ENCODE results near the gene ALDH3B1. TPM values are rescaled to one million over a fixed set of nuclear protein-coding genes. Genes with fewer than 3 reads are reported as not detected.
A peak's percentile ranks its signal among the peaks of the same experiment; 100 is the strongest.

Gene ALDH3B1
- total and polyA plus RNA-seq, 2 donors (not counting 1 experiment from before 2014, with no cell fraction given), result 39.0 to 57.6 TPM

GRCh38 chr11:68016161-68016903 lies 6.2 kb downstream of the ALDH3B1 start:
- no peak for DNase-seq (ENCODE audit: low read depth in 2 of 2)
- peaks cover 21% of the 10 kb centered on the region for H3K79me2 ChIP-seq (ENCODE audit: control insufficient read depth, insufficient read depth, low read length)
- no peaks in the 10 kb centered on the region for H3K27me3 ChIP-seq (ENCODE audit: control insufficient read depth, insufficient read depth, low read length)
- no peak overlapping the region for H3K4me2 ChIP-seq (ENCODE audit: extremely low read depth, insufficient read depth, low read length)
- H2AFZ ChIP-seq (ENCODE audit: low read length), result no peak overlapping the region
- no peaks in the 10 kb centered on the region for H3K9me3 ChIP-seq (ENCODE audit: control insufficient read depth, insufficient read depth, low read depth, low read length)
- no peaks in the 10 kb centered on the region for H4K20me1 ChIP-seq (ENCODE audit: control insufficient read depth, extremely low read depth, insufficient read depth, low read length)
- H3K9ac ChIP-seq (ENCODE audit: insufficient read depth, low read length), result no peak overlapping the region
- peaks cover 40% of the 10 kb centered on the region for H3K4me1 ChIP-seq (ENCODE audit: control insufficient read depth, extremely low read depth, insufficient read depth, low read length)
- H3K4me3 ChIP-seq (replicated peaks in 1 of 4; ENCODE audit: control extremely low read depth in 1 of 4, insufficient read depth in 1 of 4, low read depth in 3 of 4, low read length in 4 of 4), result no peak overlapping the region
- H3K27ac ChIP-seq (ENCODE audit: insufficient read depth, low read length), result no peak overlapping the region
- H3K36me3 ChIP-seq (ENCODE audit: control insufficient read depth, insufficient read depth, low read length), result peaks cover 8% of the 10 kb centered on the region
- no peak for TF ChIP-seq CTCF (conservative IDR thresholded peaks at IDR 0.05 in 1 of 2, IDR thresholded peaks at IDR 0.05 in 1 of 2; ENCODE audit: low read depth in 1 of 2, low read length in 2 of 2)
- no peak for TF ChIP-seq EZH2 (IDR thresholded peaks at IDR 0.05; ENCODE audit: low read length, missing control alignments)

GRCh38 chr11:68016904-68017817 lies 7.0 kb downstream of the ALDH3B1 start:
- Histone ChIP-seq H3K4me1 (ENCODE audit: control insufficient read depth, extremely low read depth, insufficient read depth, low read length) (peaks cover 33% of the 10 kb centered on the region), H3K79me2 (ENCODE audit: control insufficient read depth, insufficient read depth, low read length) (peaks cover 13% of the 10 kb centered on the region), H3K9me3 (ENCODE audit: control insufficient read depth, insufficient read depth, low read depth, low read length) (no peaks in the 10 kb centered on the region), H3K36me3 (ENCODE audit: control insufficient read depth, insufficient read depth, low read length) (peaks cover 9% of the 10 kb centered on the region), H4K20me1 (ENCODE audit: control insufficient read depth, extremely low read depth, insufficient read depth, low read length) (no peaks in the 10 kb centered on the region), H3K4me3 (replicated peaks in 1 of 4; ENCODE audit: control extremely low read depth in 1 of 4, insufficient read depth in 1 of 4, low read depth in 3 of 4, low read length in 4 of 4) (no peak overlapping the region), H3K27ac (ENCODE audit: insufficient read depth, low read length) (no peak overlapping the region), H3K4me2 (ENCODE audit: extremely low read depth, insufficient read depth, low read length) (no peak overlapping the region), H2AFZ (ENCODE audit: low read length) (no peak overlapping the region), H3K9ac (ENCODE audit: insufficient read depth, low read length) (no peak overlapping the region), H3K27me3 (ENCODE audit: control insufficient read depth, insufficient read depth, low read length) (no peaks in the 10 kb centered on the region)
- TF ChIP-seq CTCF (conservative IDR thresholded peaks at IDR 0.05 in 1 of 2, IDR thresholded peaks at IDR 0.05 in 1 of 2; ENCODE audit: low read depth in 1 of 2, low read length in 2 of 2), result no peak
- no peak for TF ChIP-seq EZH2 (IDR thresholded peaks at IDR 0.05; ENCODE audit: low read length, missing control alignments)
- peak in 1 of 2 donors; percentile 29 for DNase-seq (ENCODE audit: low read depth in 2 of 2)
